Esophagus mucosa (tissue), 1 donor: ENCODE data around the gene GAS2L2. TPM values are rescaled to one million over a fixed set of nuclear protein-coding genes. Genes with fewer than 3 reads are reported as not detected.

Experiments used
- ATAC-seq: fragments of 200-7000 bp; cut with Tn5 transposase; one replicate; pipeline ENCODE4 v1.9.1; 2020
- total RNA-seq: library from RNA; stranded (reverse); gene quantifications from one replicate; pipeline ENCODE4 v1.2.4, GENCODE V29; 2023
- donor health status: DM: yes; HTN: yes; CAD: no.

The GAS2L2 gene
- total RNA-seq, 1 donor from 2014 or later, result not detected

- ATAC-seq, result no peak
Measured at GRCh38 chr17:35745246-35745645, 7.8 kb downstream of the GAS2L2 start.

- no peak for ATAC-seq
Measured at GRCh38 chr17:35744830-35745229, 8.2 kb downstream of the GAS2L2 start.

- no peak for ATAC-seq
Measured at GRCh38 chr17:35743626-35744328, 9.3 kb downstream of the GAS2L2 start.

GRCh38 chr17:35742896-35743477 lies 10.1 kb downstream of the GAS2L2 start:
- ATAC-seq, result no peak

- ATAC-seq, result no peak
Measured at GRCh38 chr17:35742496-35742895, 10.5 kb downstream of the GAS2L2 start.

GRCh38 chr17:35740997-35741931 lies 11.8 kb downstream of the GAS2L2 start:
- ATAC-seq, result peak; percentile 19

- no peak for ATAC-seq
Measured at GRCh38 chr17:35740216-35740615, 12.8 kb downstream of the GAS2L2 start.

- no peak for ATAC-seq
Measured at GRCh38 chr17:35738519-35739133, 14.4 kb downstream of the GAS2L2 start.

- ATAC-seq, result no peak
Measured at GRCh38 chr17:35736236-35736635, 16.8 kb downstream of the GAS2L2 start.

- no peak for ATAC-seq
Measured at GRCh38 chr17:35735036-35735805, 17.8 kb downstream of the GAS2L2 start.

- ATAC-seq, result no peak
Measured at GRCh38 chr17:35734396-35734795, 18.6 kb downstream of the GAS2L2 start.

GRCh38 chr17:35733366-35733765 lies 19.7 kb downstream of the GAS2L2 start:
- ATAC-seq, result no peak

GRCh38 chr17:35732806-35733136 lies 20.3 kb downstream of the GAS2L2 start:
- no peak for ATAC-seq

- ATAC-seq, result no peak
Measured at GRCh38 chr17:35731917-35732805, 20.9 kb downstream of the GAS2L2 start.

GRCh38 chr17:35731239-35731916 lies 21.7 kb downstream of the GAS2L2 start, which contains the start of gene RASL10B:
TSS of gene RASL10B (plus strand) at chr17:35731639. CDS start at chr17:35735185, 3,546 bp downstream.
- peak; percentile 34 for ATAC-seq

GRCh38 chr17:35730400-35731005 lies 22.5 kb downstream of the GAS2L2 start:
- no peak for ATAC-seq

GRCh38 chr17:35729405-35729833 lies 23.6 kb downstream of the GAS2L2 start:
- ATAC-seq, result no peak

GRCh38 chr17:35728551-35728950 lies 24.5 kb downstream of the GAS2L2 start:
- ATAC-seq, result no peak

GRCh38 chr17:35727635-35728034 lies 25.4 kb downstream of the GAS2L2 start:
- ATAC-seq, result no peak

GRCh38 chr17:35726953-35727460 lies 26.0 kb downstream of the GAS2L2 start:
- no peak for ATAC-seq
